ENCODE data around the gene P2RX3.
A peak's percentile ranks its signal among the peaks of the same experiment; 100 is the strongest.

The P2RX3 gene

DNA sequence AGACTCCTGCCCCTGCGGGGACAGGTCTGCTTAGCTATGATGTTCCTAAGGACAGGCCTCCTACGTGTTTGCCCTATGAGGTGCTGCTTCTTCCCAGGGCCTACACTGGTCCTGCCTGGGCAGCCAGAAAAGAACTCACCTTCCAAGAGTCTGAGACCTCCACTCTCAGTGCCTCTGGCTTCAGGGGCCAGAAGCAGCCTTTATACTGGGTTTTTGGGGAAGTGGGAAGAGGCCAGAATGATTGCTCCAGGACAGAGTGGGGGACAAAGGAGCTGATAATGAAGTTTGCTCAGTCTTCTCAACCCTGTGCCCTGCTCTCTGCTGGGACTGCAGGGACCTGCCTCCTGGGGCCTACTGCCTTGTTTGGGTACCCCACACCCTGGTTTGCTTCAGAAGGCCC lies 42.8 kb downstream of the P2RX3 start, which contains the start of gene PRG3:
TSS of gene PRG3 (minus strand) at position 176 of the 400 bp plus-strand sequence. CDS start 442 bp downstream, outside the sequence.
- Histone ChIP-seq H3K36me3 (ENCODE audit: control insufficient read depth in 1 of 2, insufficient read depth in 2 of 2, low read length in 2 of 2) (no peaks in the 10 kb centered on the region), H3K18ac (ENCODE audit: low read length) (no peak within 1 kb of the TSS), H2AFZ (ENCODE audit: insufficient read depth, low read length, poor library complexity) (no peak within 1 kb of the TSS), H3K4me1 (ENCODE audit: control insufficient read depth in 1 of 2, insufficient read depth in 2 of 2, low read length in 2 of 2) (no peaks in the 10 kb centered on the region), H2BK5ac (ENCODE audit: low read depth, low read length, poor library complexity) (no peak within 1 kb of the TSS), H3K27me3 (ENCODE audit: insufficient read depth, low read length) (no peaks in the 10 kb centered on the region), H4K91ac (ENCODE audit: low read depth, low read length) (no peak within 1 kb of the TSS), H3K4me3 (ENCODE audit: low read depth, low read length) (no peak within 1 kb of the TSS), H4K8ac (ENCODE audit: low read depth, low read length) (no peak within 1 kb of the TSS), H3K79me2 (ENCODE audit: control insufficient read depth, insufficient read depth, low read length, poor library complexity) (no peaks in the 10 kb centered on the region), H2AK5ac (ENCODE audit: low read length) (no peak within 1 kb of the TSS), H3K9me3 (ENCODE audit: insufficient read depth, low read depth, low read length) (peaks cover 2% of the 10 kb centered on the region), H2BK12ac (ENCODE audit: low read length) (no peak within 1 kb of the TSS), H3K4ac (ENCODE audit: low read depth, low read length) (no peak within 1 kb of the TSS), H3K23ac (ENCODE audit: low read length) (no peak within 1 kb of the TSS), H3K27ac (ENCODE audit: low read depth, low read length) (no peak within 1 kb of the TSS), H3K14ac (ENCODE audit: low read length) (no peak within 1 kb of the TSS), H4K12ac (ENCODE audit: low read depth, low read length) (no peak within 1 kb of the TSS), H3K9ac (ENCODE audit: low read length) (no peak within 1 kb of the TSS), H3K4me2 (ENCODE audit: low read length) (no peak within 1 kb of the TSS), H2BK120ac (ENCODE audit: insufficient read depth, low read length, poor library complexity) (no peak within 1 kb of the TSS), H3K79me1 (ENCODE audit: low read length) (no peaks in the 10 kb centered on the region)
- no CpG with 5 or more reads among the region's 2 CpGs for WGBS (ENCODE audit: extremely low coverage, insufficient coverage, insufficient read length)
- DNase-seq, result no peak

GRCh38 chr11:57386178-57386940 lies 48.2 kb downstream of the P2RX3 start:
- Histone ChIP-seq H3K9ac (ENCODE audit: low read length) (no peak overlapping the region), H3K4me1 (ENCODE audit: control insufficient read depth in 1 of 2, insufficient read depth in 2 of 2, low read length in 2 of 2) (no peaks in the 10 kb centered on the region), H2BK120ac (ENCODE audit: insufficient read depth, low read length, poor library complexity) (no peak overlapping the region), H2BK12ac (ENCODE audit: low read length) (no peak overlapping the region), H4K91ac (ENCODE audit: low read depth, low read length) (no peak overlapping the region), H3K36me3 (ENCODE audit: control insufficient read depth in 1 of 2, insufficient read depth in 2 of 2, low read length in 2 of 2) (no peaks in the 10 kb centered on the region), H4K12ac (ENCODE audit: low read depth, low read length) (no peak overlapping the region), H2AK5ac (ENCODE audit: low read length) (no peak overlapping the region), H3K4me2 (ENCODE audit: low read length) (no peak overlapping the region), H3K4ac (ENCODE audit: low read depth, low read length) (no peak overlapping the region), H2BK5ac (ENCODE audit: low read depth, low read length, poor library complexity) (no peak overlapping the region), H3K79me1 (ENCODE audit: low read length) (no peaks in the 10 kb centered on the region), H3K27ac (ENCODE audit: low read depth, low read length) (no peak overlapping the region), H3K79me2 (ENCODE audit: control insufficient read depth, insufficient read depth, low read length, poor library complexity) (no peaks in the 10 kb centered on the region), H3K14ac (ENCODE audit: low read length) (no peak overlapping the region), H3K23ac (ENCODE audit: low read length) (no peak overlapping the region), H3K9me3 (ENCODE audit: insufficient read depth, low read depth, low read length) (peaks cover 2% of the 10 kb centered on the region), H2AFZ (ENCODE audit: insufficient read depth, low read length, poor library complexity) (no peak overlapping the region), H4K8ac (ENCODE audit: low read depth, low read length) (no peak overlapping the region), H3K4me3 (ENCODE audit: low read depth, low read length) (no peak overlapping the region), H3K18ac (ENCODE audit: low read length) (no peak overlapping the region), H3K27me3 (ENCODE audit: insufficient read depth, low read length) (no peaks in the 10 kb centered on the region)
- no CpG with 5 or more reads among the region's 5 CpGs for WGBS (ENCODE audit: extremely low coverage, insufficient coverage, insufficient read length)
- DNase-seq, result peak; percentile 66 to 76

DNA sequence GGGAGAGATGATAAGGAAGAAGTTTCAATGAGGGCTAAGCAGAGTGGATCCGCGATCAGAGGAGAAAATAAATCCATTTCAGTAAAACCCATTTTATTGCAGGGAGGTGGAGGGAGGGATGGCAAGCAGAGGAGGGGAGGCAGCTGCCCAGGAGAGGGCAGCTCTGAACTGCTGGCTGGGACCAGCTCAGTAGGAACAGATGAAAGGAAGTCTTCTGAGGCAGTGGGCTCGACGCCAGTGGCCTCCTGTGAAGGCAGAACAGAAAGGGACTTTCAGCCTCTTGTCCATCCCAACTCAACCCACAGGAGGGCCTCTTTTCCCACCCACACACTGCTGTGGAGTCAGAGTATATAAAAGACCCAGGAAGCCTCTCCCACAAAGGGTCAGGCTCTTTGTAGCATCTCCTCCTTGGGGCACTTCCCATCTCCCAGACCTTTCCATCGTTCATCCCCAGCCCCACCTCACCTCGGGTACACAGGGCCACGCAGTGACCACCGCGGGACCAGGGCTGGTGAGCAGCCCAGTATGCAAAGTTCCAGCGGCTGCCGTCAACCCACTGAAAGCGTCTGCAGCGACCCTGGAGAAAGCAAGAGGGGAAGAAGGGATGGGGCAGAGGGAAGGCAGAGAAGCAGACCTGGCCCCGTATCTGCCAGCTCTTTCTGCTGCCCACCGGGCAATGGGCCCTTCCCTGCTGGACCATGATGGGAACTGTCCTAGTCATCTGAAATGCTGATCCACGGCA lies 49.3 kb downstream of the P2RX3 start:
- no CpG with 5 or more reads among the region's 16 CpGs for WGBS (ENCODE audit: extremely low coverage, insufficient coverage, insufficient read length)

DNA sequence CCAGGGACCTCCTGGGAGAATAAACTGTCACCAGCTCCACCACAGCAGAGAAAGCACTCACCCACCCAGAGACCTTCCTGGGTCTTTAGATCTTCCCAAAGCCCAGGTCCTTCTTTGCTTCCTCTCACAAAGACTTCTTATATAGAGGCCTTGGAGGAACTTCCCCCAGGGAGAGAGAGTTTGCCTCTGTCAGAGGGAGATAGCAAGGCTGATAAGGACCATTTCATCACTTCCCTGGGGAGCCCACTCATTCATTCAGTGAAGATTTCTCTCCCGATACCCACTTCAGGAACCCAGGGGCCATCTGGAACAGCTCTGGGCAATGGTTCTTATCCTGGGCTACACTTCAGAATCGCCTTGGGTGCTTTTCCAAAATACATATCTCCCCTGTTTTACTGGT lies 52.4 kb downstream of the P2RX3 start, which contains the start of gene PRG2:
TSS of gene PRG2 (minus strand) at position 116 of the 400 bp plus-strand sequence. CDS start 706 bp downstream, outside the sequence.
- Histone ChIP-seq H4K8ac (ENCODE audit: low read depth, low read length) (no peak within 1 kb of the TSS), H3K14ac (ENCODE audit: low read length) (no peak within 1 kb of the TSS), H2BK12ac (ENCODE audit: low read length) (no peak within 1 kb of the TSS), H3K4me1 (ENCODE audit: control insufficient read depth in 1 of 2, insufficient read depth in 2 of 2, low read length in 2 of 2) (no peaks in the 10 kb centered on the region), H3K4me3 (ENCODE audit: low read depth, low read length) (no peak within 1 kb of the TSS), H2BK120ac (ENCODE audit: insufficient read depth, low read length, poor library complexity) (no peak within 1 kb of the TSS), H3K79me2 (ENCODE audit: control insufficient read depth, insufficient read depth, low read length, poor library complexity) (no peaks in the 10 kb centered on the region), H3K23ac (ENCODE audit: low read length) (no peak within 1 kb of the TSS), H3K27me3 (ENCODE audit: insufficient read depth, low read length) (no peaks in the 10 kb centered on the region), H3K9me3 (ENCODE audit: insufficient read depth, low read depth, low read length) (no peaks in the 10 kb centered on the region), H2BK5ac (ENCODE audit: low read depth, low read length, poor library complexity) (no peak within 1 kb of the TSS), H3K4ac (ENCODE audit: low read depth, low read length) (no peak within 1 kb of the TSS), H3K36me3 (ENCODE audit: control insufficient read depth in 1 of 2, insufficient read depth in 2 of 2, low read length in 2 of 2) (no peaks in the 10 kb centered on the region), H3K4me2 (ENCODE audit: low read length) (no peak within 1 kb of the TSS), H4K12ac (ENCODE audit: low read depth, low read length) (no peak within 1 kb of the TSS), H3K18ac (ENCODE audit: low read length) (no peak within 1 kb of the TSS), H4K91ac (ENCODE audit: low read depth, low read length) (no peak within 1 kb of the TSS), H3K27ac (ENCODE audit: low read depth, low read length) (no peak within 1 kb of the TSS), H2AFZ (ENCODE audit: insufficient read depth, low read length, poor library complexity) (no peak within 1 kb of the TSS), H3K79me1 (ENCODE audit: low read length) (no peaks in the 10 kb centered on the region), H2AK5ac (ENCODE audit: low read length) (no peak within 1 kb of the TSS), H3K9ac (ENCODE audit: low read length) (no peak within 1 kb of the TSS)
- DNase-seq, result peak; percentile 72 to 86
- no CpG with 5 or more reads among the region's 2 CpGs for WGBS (ENCODE audit: extremely low coverage, insufficient coverage, insufficient read length)

More for the DNA sequence above, 49.3 kb downstream of the P2RX3 start:
- Histone ChIP-seq H2AFZ (ENCODE audit: insufficient read depth, low read length, poor library complexity) (no peak overlapping the region), H3K79me1 (ENCODE audit: low read length) (no peaks in the 10 kb centered on the region), H2BK5ac (ENCODE audit: low read depth, low read length, poor library complexity) (no peak overlapping the region), H3K27ac (ENCODE audit: low read depth, low read length) (no peak overlapping the region), H4K12ac (ENCODE audit: low read depth, low read length) (no peak overlapping the region), H3K79me2 (ENCODE audit: control insufficient read depth, insufficient read depth, low read length, poor library complexity) (no peaks in the 10 kb centered on the region), H3K4me2 (ENCODE audit: low read length) (no peak overlapping the region), H3K4me3 (ENCODE audit: low read depth, low read length) (no peak overlapping the region), H4K8ac (ENCODE audit: low read depth, low read length) (no peak overlapping the region), H3K27me3 (ENCODE audit: insufficient read depth, low read length) (no peaks in the 10 kb centered on the region), H3K9ac (ENCODE audit: low read length) (no peak overlapping the region), H4K91ac (ENCODE audit: low read depth, low read length) (no peak overlapping the region), H3K36me3 (ENCODE audit: control insufficient read depth in 1 of 2, insufficient read depth in 2 of 2, low read length in 2 of 2) (no peaks in the 10 kb centered on the region), H2BK12ac (ENCODE audit: low read length) (no peak overlapping the region), H3K14ac (ENCODE audit: low read length) (no peak overlapping the region), H3K4me1 (ENCODE audit: control insufficient read depth in 1 of 2, insufficient read depth in 2 of 2, low read length in 2 of 2) (no peaks in the 10 kb centered on the region), H2BK120ac (ENCODE audit: insufficient read depth, low read length, poor library complexity) (no peak overlapping the region), H3K18ac (ENCODE audit: low read length) (no peak overlapping the region), H3K23ac (ENCODE audit: low read length) (no peak overlapping the region), H3K9me3 (ENCODE audit: insufficient read depth, low read depth, low read length) (peaks cover under 1% of the 10 kb centered on the region), H2AK5ac (ENCODE audit: low read length) (no peak overlapping the region), H3K4ac (ENCODE audit: low read depth, low read length) (no peak overlapping the region)
- peak; percentile 41 to 58 for DNase-seq
